Erythroblast (primary cell): ENCODE data around the gene LRRC70.

Experiments
- GATA1 ChIP-seq: IDR thresholded peaks from 2 replicates; pipeline ENCODE4 v1.6.1; 2011; ENCODE audit warnings: low read depth, mild to moderate bottlenecking, control low read depth, low read length, moderate library complexity
- POLR2A ChIP-seq: IDR thresholded peaks from 2 replicates; pipeline ENCODE4 v1.6.1; 2011; ENCODE audit warnings: mild to moderate bottlenecking, low read length

- TF ChIP-seq POLR2A (no peak), GATA1 (no peak)
Measured at GRCh38 chr5:62597314-62597713, 18.7 kb downstream of the LRRC70 start.
